Fibroblast of skin of abdomen (primary cell): ENCODE results near the gene EPHA4.
"Not testable (repeated sequence)": the region's sequence is repeated elsewhere in the genome, so short reads cannot be mapped to it uniquely, and the experiment has no call there.

Experiments used
- DNase-seq: peaks from one replicate; pipeline ENCODE4 v3.0.0-alpha.2; 2013

The EPHA4 gene

GRCh38 chr2:221535824-221536223 lies 36.3 kb downstream of the EPHA4 start:
- no peak for DNase-seq

- no peak for DNase-seq
These were observed 38.8 kb downstream of the EPHA4 start for GRCh38 chr2:221533299-221533698.

GRCh38 chr2:221532641-221533040 lies 39.5 kb downstream of the EPHA4 start:
- no peak for DNase-seq

GRCh38 chr2:221530653-221531037 lies 41.5 kb downstream of the EPHA4 start:
- DNase-seq: no peak

- DNase-seq: peak; percentile 79
These were observed 42.0 kb downstream of the EPHA4 start for GRCh38 chr2:221529943-221530652.

- no peak for DNase-seq
These were observed 42.7 kb downstream of the EPHA4 start for GRCh38 chr2:221529177-221529942.

- DNase-seq: no peak
These were observed 44.3 kb downstream of the EPHA4 start for GRCh38 chr2:221527776-221528309.

- no peak for DNase-seq
These were observed 47.9 kb downstream of the EPHA4 start for GRCh38 chr2:221524158-221524557.

- DNase-seq: no peak
These were observed 50.8 kb downstream of the EPHA4 start for GRCh38 chr2:221521233-221521845.

GRCh38 chr2:221518935-221519625 lies 53.0 kb downstream of the EPHA4 start:
- no peak for DNase-seq

GRCh38 chr2:221518201-221518934 lies 53.7 kb downstream of the EPHA4 start:
- DNase-seq: peak; percentile 23

- DNase-seq: peak; percentile 71
These were observed 54.4 kb downstream of the EPHA4 start for GRCh38 chr2:221517696-221518151.

- no peak for DNase-seq
These were observed 54.9 kb downstream of the EPHA4 start for GRCh38 chr2:221517146-221517695.

GRCh38 chr2:221515864-221516263 lies 56.2 kb downstream of the EPHA4 start:
- no peak for DNase-seq

GRCh38 chr2:221514305-221515040 lies 57.6 kb downstream of the EPHA4 start:
- DNase-seq: no peak

- no peak for DNase-seq
These were observed 58.9 kb downstream of the EPHA4 start for GRCh38 chr2:221513232-221513631.

GRCh38 chr2:221511325-221511724 lies 60.8 kb downstream of the EPHA4 start:
- not testable (repeated sequence) for DNase-seq

GRCh38 chr2:221506469-221506868 lies 65.6 kb downstream of the EPHA4 start:
- no peak for DNase-seq

- no peak for DNase-seq
These were observed 66.5 kb downstream of the EPHA4 start for GRCh38 chr2:221505605-221506004.

GRCh38 chr2:221504905-221505304 lies 67.2 kb downstream of the EPHA4 start:
- DNase-seq: no peak

- DNase-seq: no peak
These were observed 68.1 kb downstream of the EPHA4 start for GRCh38 chr2:221503965-221504364.
